Muscle of leg (tissue), 11 donors: ENCODE results near the gene C5orf34. TPM values are rescaled to one million over a fixed set of nuclear protein-coding genes. Genes with fewer than 3 reads are reported as not detected.
A peak's percentile ranks its signal among the peaks of the same experiment; 100 is the strongest.
"Not testable (repeated sequence)": the region's sequence is repeated elsewhere in the genome, so short reads cannot be mapped to it uniquely, and the experiment has no call there.

ENCODE experiments used
- DNase-seq: peaks from one replicate; pipeline ENCODE4 v3.0.0; 2013
- H3K27ac ChIP-seq: one replicate; pipeline ENCODE4 v1.5.1; 2013; ENCODE audit warnings: mild to moderate bottlenecking, low read length, control low read depth
- H3K27me3 ChIP-seq: one replicate; pipeline ENCODE4 v1.6.1; 2013; ENCODE audit warnings: low read length; ENCODE audit not compliant: control insufficient read depth, insufficient read depth
- H3K36me3 ChIP-seq: one replicate; pipeline ENCODE4 v1.6.1; 2013; ENCODE audit warnings: low read length; ENCODE audit not compliant: control insufficient read depth, insufficient read depth
- H3K4me1 ChIP-seq: one replicate; pipeline ENCODE4 v1.6.1; 2013; ENCODE audit warnings: low read length; ENCODE audit not compliant: control insufficient read depth, insufficient read depth
- H3K4me3 ChIP-seq: one replicate; pipeline ENCODE4 v1.5.1; 2013; ENCODE audit warnings: low read length, control low read depth
- H3K9me3 ChIP-seq: replicated peaks from 2 replicates; pipeline ENCODE4 v1.6.1; 2013; ENCODE audit warnings: low read depth, low read length; ENCODE audit not compliant: control insufficient read depth
- WGBS: methylation state at CpG from one replicate; pipeline ENCODE4 v1.1.5; 2013; ENCODE audit warnings: missing lambda C conversion rate; ENCODE audit not compliant: insufficient coverage; 5-methylcytosine and 5-hydroxymethylcytosine counted together
- polyA plus RNA-seq, 8 donors: library from polyadenylated mRNA; unstranded; fragments of 120-200 nt; gene quantifications; one replicate each; pipeline versions ENCODE4 v1.2.1 to v1.2.3, GENCODE V29; 2013; ENCODE audit warnings: inconsistent platforms in 1 of 8, low replicate concordance in 1 of 8; ENCODE audit not compliant: insufficient read length in 8 of 8, insufficient read depth in 1 of 8
- total RNA-seq: library from RNA; stranded (reverse); fragments of 120-200 nt; gene quantifications from one replicate; pipeline ENCODE4 v1.2.4, GENCODE V29; 2013

C5orf34 gene
- total and polyA plus RNA-seq, 9 donors = 3.2 to 4.9 (median 4.1) TPM

DNA sequence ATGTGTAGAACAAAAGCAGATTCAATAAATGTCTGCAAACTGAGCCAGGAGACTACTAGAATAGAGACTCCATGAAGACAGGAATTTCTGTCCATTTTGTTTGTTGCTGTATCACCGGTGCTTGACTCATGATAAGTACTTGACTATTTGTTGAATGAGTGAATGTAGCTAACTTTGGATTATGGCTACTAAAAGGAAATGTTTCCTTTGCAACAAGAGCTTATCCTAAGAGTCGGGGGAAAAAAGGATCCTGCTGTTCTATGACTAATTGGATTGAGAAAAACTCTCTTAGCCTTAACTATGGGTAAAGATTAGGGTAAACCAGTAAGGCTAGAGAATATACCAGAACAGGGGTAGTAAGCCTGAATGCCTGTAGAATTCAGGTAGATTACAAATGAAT is 38.4 kb upstream of the C5orf34 start:
- 100% methylated on average over 1 of the region's 2 CpGs for WGBS
- H3K27me3 ChIP-seq = no peaks in the 10 kb centered on the region
- no peak for DNase-seq
- peaks cover 3% of the 10 kb centered on the region for H3K4me1 ChIP-seq
- H3K27ac ChIP-seq = no peak overlapping the region
- H3K36me3 ChIP-seq = peaks cover 13% of the 10 kb centered on the region
- H3K4me3 ChIP-seq = no peak overlapping the region
- H3K9me3 ChIP-seq = no peaks in the 10 kb centered on the region

DNA sequence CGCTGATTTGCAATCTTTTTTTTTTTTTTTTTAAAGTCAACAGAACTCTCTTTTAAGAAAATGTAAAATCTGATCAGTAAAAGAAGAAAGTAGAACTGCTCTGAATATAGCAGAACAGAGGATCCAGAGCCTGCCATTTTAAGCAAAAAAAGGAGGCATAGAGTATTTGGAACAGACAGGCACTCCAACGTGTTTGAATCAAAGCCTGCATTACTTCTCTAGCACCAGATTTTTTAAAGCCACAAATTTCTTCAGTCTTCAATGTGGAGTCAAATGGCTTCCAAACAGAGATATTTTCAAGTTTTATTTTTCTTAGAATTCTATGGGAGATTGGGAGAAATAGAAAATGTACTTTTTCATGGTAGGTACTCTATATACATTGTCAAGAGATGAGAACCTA is 36.8 kb upstream of the C5orf34 start:
- Histone ChIP-seq H3K36me3 (peaks cover 21% of the 10 kb centered on the region), H3K9me3 (no peaks in the 10 kb centered on the region), H3K27me3 (no peaks in the 10 kb centered on the region), H3K4me1 (no peaks in the 10 kb centered on the region), H3K27ac (no peak overlapping the region), H3K4me3 (no peak overlapping the region)
- no peak for DNase-seq
- WGBS = no CpG with 5 or more reads among the region's 2 CpGs

DNA sequence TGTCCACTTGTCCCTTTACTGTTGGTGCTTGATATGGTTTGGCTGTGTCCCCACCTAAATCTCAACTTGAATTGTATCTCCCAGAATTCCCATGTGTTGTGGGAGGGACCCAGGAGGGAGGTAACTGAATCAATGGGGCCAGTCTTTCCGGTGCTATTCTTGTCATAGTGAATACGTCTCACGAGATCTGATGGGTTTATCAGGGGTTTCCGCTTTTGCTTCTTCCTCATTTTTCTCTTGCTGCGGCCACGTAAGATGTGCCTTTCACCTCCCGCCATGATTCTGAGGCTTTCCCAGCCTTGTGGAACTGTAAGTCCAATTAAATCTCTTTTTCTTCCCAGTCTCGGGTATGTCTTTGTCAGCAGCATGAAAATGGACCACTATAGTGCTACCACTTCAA is 34.3 kb upstream of the C5orf34 start:
- DNase-seq, H3K4me3 ChIP-seq, H3K27ac ChIP-seq, H3K4me1 ChIP-seq, H3K9me3 ChIP-seq, H3K27me3 ChIP-seq: not testable (repeated sequence)
- H3K36me3 ChIP-seq = peaks cover 37% of the 10 kb centered on the region
- WGBS = 96% methylated on average over 7 of the region's 8 CpGs

DNA sequence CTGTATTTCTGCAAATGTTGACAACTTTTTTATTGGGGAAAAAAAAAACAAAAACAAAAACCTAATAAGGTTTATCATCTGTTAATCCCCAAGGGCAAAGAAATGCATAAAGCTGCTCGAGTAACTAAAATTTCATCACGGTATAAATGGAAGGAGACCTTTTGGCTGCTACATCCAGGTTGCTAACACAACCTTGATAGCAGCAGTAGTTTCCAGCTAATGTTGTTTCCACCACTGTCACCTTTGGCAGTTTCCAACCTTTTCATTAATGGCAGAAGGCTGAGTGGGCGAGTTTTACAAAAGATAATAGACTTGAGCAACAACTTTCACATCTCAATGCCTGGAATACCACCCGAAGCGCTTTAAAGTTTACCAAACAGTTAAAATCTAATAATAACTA is 33.4 kb upstream of the C5orf34 start:
- peaks cover 42% of the 10 kb centered on the region for H3K36me3 ChIP-seq

DNA sequence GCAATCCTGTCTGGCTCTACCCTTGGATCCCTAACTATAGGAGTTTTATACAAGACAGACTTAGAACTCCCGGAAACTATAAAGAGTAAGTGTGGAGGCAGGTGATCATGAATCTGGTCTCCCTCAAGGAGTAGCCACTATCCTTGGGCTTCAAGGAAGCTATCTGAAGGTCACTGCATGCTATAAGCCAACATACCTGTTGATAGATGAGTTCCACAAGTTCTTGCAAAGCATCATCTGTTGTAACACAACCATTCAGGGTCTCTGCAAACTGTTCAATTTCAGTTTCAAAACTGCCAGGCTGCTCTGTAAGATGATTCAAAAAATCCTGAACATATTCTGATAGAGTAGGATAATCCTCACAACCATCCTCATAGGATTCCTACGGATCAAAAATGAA is 32.6 kb upstream of the C5orf34 start:
- WGBS = no CpG with 5 or more reads among the region's 2 CpGs

More for the DNA sequence above, 33.4 kb upstream of the C5orf34 start:
- Histone ChIP-seq H3K9me3 (no peaks in the 10 kb centered on the region), H3K27me3 (no peaks in the 10 kb centered on the region), H3K4me3 (no peak overlapping the region), H3K4me1 (no peaks in the 10 kb centered on the region), H3K27ac (no peak overlapping the region)
- DNase-seq = no peak
- WGBS = no CpG with 5 or more reads among the region's 5 CpGs

DNA sequence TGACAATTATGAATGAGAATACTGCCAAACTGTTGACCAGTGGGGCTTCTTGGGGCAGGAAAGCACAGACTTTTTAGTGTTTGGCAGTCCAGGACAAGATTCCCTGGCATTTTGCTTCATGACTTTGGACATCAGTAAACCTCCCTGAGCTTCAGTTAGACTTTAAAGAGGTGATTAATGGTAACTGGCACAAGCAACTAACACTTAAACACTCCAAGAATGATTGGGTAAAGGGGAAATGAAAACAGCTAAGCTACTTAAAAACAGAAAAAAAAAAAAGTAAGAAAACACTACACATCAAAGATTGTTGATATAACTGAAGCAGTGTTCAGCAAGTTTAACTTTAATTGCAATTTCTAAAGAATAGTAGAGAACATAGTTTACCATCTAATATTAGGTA is 28.5 kb upstream of the C5orf34 start:
- H3K4me3 ChIP-seq = no peak overlapping the region
- H3K9me3 ChIP-seq = no peaks in the 10 kb centered on the region
- DNase-seq = no peak
- H3K36me3 ChIP-seq = peaks cover 50% of the 10 kb centered on the region
- H3K4me1 ChIP-seq = no peaks in the 10 kb centered on the region
- no peak overlapping the region for H3K27ac ChIP-seq
- no peaks in the 10 kb centered on the region for H3K27me3 ChIP-seq

More for the DNA sequence above, 32.6 kb upstream of the C5orf34 start:
- Histone ChIP-seq H3K9me3 (no peaks in the 10 kb centered on the region), H3K4me1 (no peaks in the 10 kb centered on the region), H3K27ac (no peak overlapping the region), H3K36me3 (peaks cover 46% of the 10 kb centered on the region), H3K27me3 (no peaks in the 10 kb centered on the region), H3K4me3 (no peak overlapping the region)
- DNase-seq = no peak

DNA sequence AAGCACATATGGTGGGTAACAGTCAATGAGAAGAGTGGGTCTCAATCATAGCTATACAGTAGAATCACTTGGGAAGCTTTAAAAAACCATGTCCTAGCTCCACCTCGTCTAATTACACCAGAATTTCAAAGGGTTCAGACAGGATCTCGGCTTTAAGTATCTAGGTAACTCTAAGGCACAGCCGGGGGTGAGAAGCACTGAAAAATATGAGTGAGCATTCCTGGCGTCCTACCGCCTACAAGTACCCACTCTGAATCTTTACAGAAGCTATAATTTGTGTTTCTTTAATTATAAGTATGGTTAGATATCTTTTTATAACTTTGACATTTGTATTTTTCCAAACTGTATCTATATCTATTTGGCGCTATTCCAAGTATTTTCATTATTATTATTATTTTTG is 25.8 kb upstream of the C5orf34 start:
- H3K36me3 ChIP-seq = peaks cover 33% of the 10 kb centered on the region
- WGBS = no CpG with 5 or more reads among the region's 6 CpGs

DNA sequence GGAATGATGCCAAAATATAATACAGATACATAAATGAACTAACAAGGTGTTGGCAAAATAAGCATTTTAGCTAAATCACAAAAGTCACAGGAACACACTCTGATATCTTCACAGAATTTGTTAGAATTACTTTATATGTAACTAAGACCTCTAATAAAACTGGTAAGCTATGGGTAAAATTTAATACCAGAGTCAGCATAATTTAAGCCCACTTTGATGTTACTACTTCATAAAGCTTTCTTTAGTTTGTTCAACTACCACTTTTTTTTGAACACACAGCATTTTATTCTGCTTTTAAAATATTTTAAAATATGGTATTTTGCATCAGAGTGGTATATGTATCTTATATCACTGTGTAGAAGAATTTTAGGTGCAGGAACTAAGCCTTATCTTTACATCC is 22.0 kb upstream of the C5orf34 start:
- H3K4me1 ChIP-seq = no peaks in the 10 kb centered on the region
- no peaks in the 10 kb centered on the region for H3K9me3 ChIP-seq
- H3K27ac ChIP-seq = no peak overlapping the region
- H3K27me3 ChIP-seq = no peaks in the 10 kb centered on the region
- no peak for DNase-seq
- H3K36me3 ChIP-seq = peaks cover 26% of the 10 kb centered on the region
- no peak overlapping the region for H3K4me3 ChIP-seq

More for the DNA sequence above, 25.8 kb upstream of the C5orf34 start:
- Histone ChIP-seq H3K27ac (no peak overlapping the region), H3K9me3 (no peaks in the 10 kb centered on the region), H3K27me3 (no peaks in the 10 kb centered on the region), H3K4me1 (no peaks in the 10 kb centered on the region), H3K4me3 (no peak overlapping the region)
- no peak for DNase-seq

DNA sequence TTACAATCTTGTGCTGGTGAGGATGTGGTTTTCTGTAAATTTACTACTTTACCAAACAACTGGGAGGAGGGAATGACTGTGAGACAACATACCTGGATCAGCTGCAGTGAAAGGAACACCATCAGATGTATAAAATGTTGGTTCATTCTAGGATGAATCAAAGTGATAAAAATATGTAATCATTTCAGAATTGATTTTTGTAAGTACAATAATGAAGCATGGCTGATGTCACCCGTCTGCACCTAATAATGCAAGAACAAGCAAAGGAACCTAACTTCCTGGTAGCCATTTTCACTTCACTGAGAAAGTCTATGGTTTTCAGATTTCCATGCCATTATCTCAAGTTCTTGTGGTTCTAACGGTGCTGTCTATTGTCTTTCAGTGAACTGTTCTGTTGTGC is 18.7 kb upstream of the C5orf34 start:
- H3K27ac ChIP-seq = no peak overlapping the region
- H3K36me3 ChIP-seq = peaks cover 31% of the 10 kb centered on the region
- DNase-seq = no peak
- H3K4me1 ChIP-seq = no peaks in the 10 kb centered on the region
- no peaks in the 10 kb centered on the region for H3K9me3 ChIP-seq
- 100% methylated on average over 1 of the region's 2 CpGs for WGBS
- no peak overlapping the region for H3K4me3 ChIP-seq
- H3K27me3 ChIP-seq = no peaks in the 10 kb centered on the region

DNA sequence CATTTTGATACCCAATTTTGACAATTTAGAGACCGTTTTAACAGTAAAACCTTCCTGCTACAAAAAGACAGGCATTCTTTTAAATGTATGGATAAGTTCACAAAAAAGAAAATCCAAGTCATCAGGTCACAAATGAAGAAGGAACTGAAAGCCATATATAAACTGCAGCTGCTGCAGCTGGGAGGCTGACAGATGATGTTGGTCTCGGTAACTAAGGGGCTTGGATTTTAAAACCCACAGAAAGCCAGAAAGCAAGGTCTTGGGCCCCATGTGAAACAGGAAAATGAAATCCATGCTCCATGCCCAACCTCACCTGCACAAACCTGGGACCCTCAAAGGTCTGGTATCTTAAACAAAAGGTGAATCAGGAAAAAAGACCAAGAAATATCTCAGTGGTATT is 15.7 kb upstream of the C5orf34 start:
- no peaks in the 10 kb centered on the region for H3K4me1 ChIP-seq
- no peak overlapping the region for H3K27ac ChIP-seq
- no peak overlapping the region for H3K4me3 ChIP-seq
- H3K27me3 ChIP-seq = no peaks in the 10 kb centered on the region
- H3K9me3 ChIP-seq = no peaks in the 10 kb centered on the region
- no peak for DNase-seq
- WGBS = 100% methylated on average over 1 of the region's 2 CpGs
- H3K36me3 ChIP-seq = peaks cover 34% of the 10 kb centered on the region

DNA sequence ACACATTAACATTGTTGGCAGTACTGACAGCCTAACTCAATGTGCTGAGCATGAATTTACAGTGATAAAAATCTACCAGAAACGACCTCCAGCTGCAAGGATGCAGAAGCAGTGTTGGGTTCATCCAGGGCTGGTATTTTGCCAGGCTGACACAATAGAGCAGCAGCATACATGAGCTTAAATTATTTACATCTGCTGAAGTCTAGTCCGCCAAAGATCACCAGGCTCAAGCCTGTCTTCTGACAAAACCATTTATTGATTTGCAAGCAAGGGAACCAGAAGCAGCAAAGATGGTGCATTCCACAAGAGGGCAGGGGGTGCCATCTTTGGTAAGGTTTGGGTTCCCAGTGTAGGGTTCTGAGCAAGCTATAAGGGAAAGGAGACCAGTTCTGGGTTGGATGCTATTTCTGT is 8.7 kb upstream of the C5orf34 start:
- H3K4me3 ChIP-seq = no peak overlapping the region
- H3K36me3 ChIP-seq = peaks cover 23% of the 10 kb centered on the region
- 80% methylated on average over 1 of the region's 2 CpGs for WGBS

More for the DNA sequence above, 8.7 kb upstream of the C5orf34 start:
- DNase-seq = peak; percentile 46
- Histone ChIP-seq H3K9me3 (no peaks in the 10 kb centered on the region), H3K4me1 (peaks cover 2% of the 10 kb centered on the region), H3K27me3 (no peaks in the 10 kb centered on the region), H3K27ac (no peak overlapping the region)
